ENCODE results near the gene KRTAP10-4. TPM values are rescaled to one million over a fixed set of nuclear protein-coding genes. Genes with fewer than 3 reads are reported as not detected.
A peak's percentile ranks its signal among the peaks of the same experiment; 100 is the strongest.

KRTAP10-4 gene
- total and polyA plus RNA-seq, 10 donors, result not detected

- TF ChIP-seq CTCF (IDR thresholded peaks at IDR 0.05 in 8 of 11, conservative IDR thresholded peaks at IDR 0.05 in 3 of 11) (no peak), POLR2AphosphoS5 (IDR thresholded peaks at IDR 0.05) (no peak), POLR2A (IDR thresholded peaks at IDR 0.05) (no peak)
- Histone ChIP-seq H3K9me3 (peaks cover 3 to 30% (median 19%) of the 10 kb centered on the region in 8 donors), H3K4me3 (no peak overlapping the region), H3K27me3 (replicated peaks in 1 of 7) (peaks cover 0 to 31% (median 0%) of the 10 kb centered on the region in 7 donors), H3K4me1 (peaks cover 0 to 10% (median 4%) of the 10 kb centered on the region in 6 donors), H3K27ac (no peak overlapping the region), H3K36me3 (no peaks in the 10 kb centered on the region)
- 89 to 96% (median 91%) methylated on average over 9 to 15 of the region's 15 CpGs for WGBS, 5 donors
- peak; percentile 14 for DNase-seq
- intact Hi-C loops (cut with DNase I; ENCODE audit: low total_unique reads), result no loop called here
Observed at GRCh38 chr21:44572959-44573583, 458 bp upstream of the KRTAP10-4 start.

- Histone ChIP-seq H3K27ac (no peak overlapping the region), H3K36me3 (no peaks in the 10 kb centered on the region)
Observed at GRCh38 chr21:44574457-44575306, 1.2 kb downstream of the KRTAP10-4 start.

GRCh38 chr21:44575307-44576024, 1.9 kb downstream of the KRTAP10-4 start:
- intact Hi-C loops (cut with DNase I; ENCODE audit: low total_unique reads), result no loop called here
- 76 to 90% (median 82%) methylated on average over 20 of the region's 20 CpGs for WGBS, 5 donors
- Histone ChIP-seq H3K9me3 (peaks cover 3 to 43% (median 22%) of the 10 kb centered on the region in 8 donors), H3K27ac (no peak overlapping the region), H3K27me3 (replicated peaks in 1 of 7) (peaks cover 0 to 24% (median 0%) of the 10 kb centered on the region in 7 donors), H3K4me3 (no peak overlapping the region), H3K4me1 (peaks cover 0 to 10% (median 4%) of the 10 kb centered on the region in 6 donors), H3K36me3 (no peaks in the 10 kb centered on the region)
- peak; percentile 36 for DNase-seq
- TF ChIP-seq POLR2A (IDR thresholded peaks at IDR 0.05) (no peak), POLR2AphosphoS5 (IDR thresholded peaks at IDR 0.05) (no peak), CTCF (IDR thresholded peaks at IDR 0.05 in 8 of 11, conservative IDR thresholded peaks at IDR 0.05 in 3 of 11) (no peak)

More at GRCh38 chr21:44574457-44575306, 1.2 kb downstream of the KRTAP10-4 start:
- WGBS, 5 donors, result 37 to 51% (median 39%) methylated on average over 10 to 21 of the region's 21 CpGs
- intact Hi-C loops (cut with DNase I; ENCODE audit: low total_unique reads), result no loop called here
- DNase-seq, result peak; percentile 70
- Histone ChIP-seq H3K27me3 (replicated peaks in 1 of 7) (peaks cover 0 to 28% (median 0%) of the 10 kb centered on the region in 7 donors), H3K4me3 (no peak overlapping the region), H3K9me3 (peaks cover 3 to 37% (median 19%) of the 10 kb centered on the region in 8 donors), H3K4me1 (peaks cover 0 to 10% (median 4%) of the 10 kb centered on the region in 6 donors)
- peak in 1 of 11 experiments; percentile 15 for TF ChIP-seq CTCF (IDR thresholded peaks at IDR 0.05 in 8 of 11, conservative IDR thresholded peaks at IDR 0.05 in 3 of 11)
- no peak for TF ChIP-seq POLR2AphosphoS5 (IDR thresholded peaks at IDR 0.05)

Data from spleen (tissue), 11 donors.